ENCODE measurements around the gene EYA4.

The EYA4 gene

DNA sequence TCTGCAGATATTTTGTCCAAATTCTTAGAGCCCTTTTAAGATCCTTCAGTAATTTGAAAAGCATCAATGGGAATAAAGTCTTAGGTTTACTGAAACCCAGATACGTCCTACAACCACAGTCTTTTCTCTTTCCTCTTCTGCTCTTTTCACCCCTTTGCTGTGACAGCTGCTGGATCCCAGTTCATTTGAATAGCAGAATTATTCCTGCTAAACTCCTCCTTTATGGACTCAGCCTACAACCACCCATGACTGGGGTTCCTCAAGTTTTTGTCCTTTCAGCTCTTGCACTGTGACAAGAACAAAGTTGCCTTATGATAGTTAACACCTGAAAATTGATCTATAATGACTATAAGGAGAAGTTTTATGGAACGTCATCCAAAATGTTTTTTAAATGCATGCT lies 237.5 kb downstream of the EYA4 start:
- no peak for DNase-seq (ENCODE audit: low read depth)
- H3K4me3 ChIP-seq (ENCODE audit: low read depth, low read length), result no peak overlapping the region

DNA sequence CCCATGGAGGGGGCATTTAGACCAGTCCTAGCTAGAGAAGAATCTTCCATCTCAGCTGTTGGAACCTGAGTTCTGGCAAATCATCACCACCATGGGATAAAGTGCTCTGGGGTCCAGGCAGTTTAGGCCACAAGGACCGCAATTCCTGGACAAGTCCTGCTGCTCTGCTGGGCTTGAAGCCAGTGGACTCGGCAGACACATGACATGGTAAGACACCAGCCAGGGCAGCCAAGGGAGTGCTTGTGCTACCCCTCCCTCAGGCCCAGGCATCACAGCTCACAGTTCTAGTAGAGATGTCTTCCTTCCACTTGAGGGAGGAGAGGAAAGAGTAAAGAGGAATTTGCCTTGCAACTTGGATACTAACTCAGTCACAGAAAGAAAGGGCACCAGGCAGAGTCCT lies 246.0 kb downstream of the EYA4 start:
- H3K4me3 ChIP-seq (ENCODE audit: low read depth, low read length), result no peak overlapping the region

DNA sequence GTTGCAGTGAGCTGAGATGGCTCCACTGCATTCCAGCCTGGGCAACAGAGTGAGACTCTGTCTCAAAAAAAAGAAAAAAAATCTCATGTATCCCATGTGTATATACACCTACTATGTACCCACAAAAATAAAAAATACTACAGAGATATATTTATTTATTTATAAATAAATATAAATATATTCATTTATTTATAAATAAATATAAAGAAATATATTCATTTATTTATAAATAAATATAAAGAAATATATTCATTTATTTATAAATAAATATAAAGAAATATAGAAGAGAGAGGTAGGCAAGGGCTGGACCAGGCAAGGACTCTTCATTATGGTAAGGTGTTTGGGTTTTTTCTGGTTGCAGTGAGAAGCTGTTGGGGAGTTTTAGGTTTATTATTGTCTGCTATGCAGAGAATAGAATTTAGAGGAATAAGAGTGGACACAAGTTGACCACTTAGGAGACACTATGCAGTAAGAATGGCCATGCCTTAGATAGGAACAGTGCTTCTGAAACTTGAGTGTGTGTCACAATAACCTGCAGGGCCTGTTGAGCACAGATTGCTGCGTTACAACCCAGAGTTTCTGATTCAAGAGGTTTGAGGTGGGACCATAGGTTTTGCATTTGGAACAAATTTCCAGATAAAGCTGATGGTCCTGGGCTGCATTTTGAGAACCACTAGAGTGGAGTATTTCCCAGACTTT lies 254.2 kb downstream of the EYA4 start:
- no peak overlapping the region for H3K4me3 ChIP-seq (ENCODE audit: low read depth, low read length)
- no peak for DNase-seq (ENCODE audit: low read depth)

More for the DNA sequence above, 246.0 kb downstream of the EYA4 start:
- DNase-seq (ENCODE audit: low read depth), result no peak

DNA sequence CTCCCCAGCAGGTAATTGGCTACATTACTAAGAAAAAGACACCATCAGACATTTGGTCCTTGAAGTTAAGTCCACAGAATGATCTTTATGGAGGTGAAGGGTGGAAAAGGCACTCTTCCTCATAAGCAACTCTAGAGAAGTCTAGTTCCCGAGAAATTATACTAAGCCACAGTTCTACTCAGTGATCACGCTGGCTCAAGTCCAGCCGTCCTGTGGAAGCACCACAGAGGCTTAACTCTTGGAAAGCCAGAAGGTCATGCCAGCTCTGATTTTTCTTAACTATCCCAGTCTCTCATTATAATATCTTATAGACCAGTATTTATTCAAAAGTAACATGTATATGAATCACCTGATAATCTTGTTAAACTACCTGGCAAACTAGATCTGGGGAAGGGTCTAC lies 258.5 kb downstream of the EYA4 start:
- no peak for DNase-seq (ENCODE audit: low read depth)

DNA sequence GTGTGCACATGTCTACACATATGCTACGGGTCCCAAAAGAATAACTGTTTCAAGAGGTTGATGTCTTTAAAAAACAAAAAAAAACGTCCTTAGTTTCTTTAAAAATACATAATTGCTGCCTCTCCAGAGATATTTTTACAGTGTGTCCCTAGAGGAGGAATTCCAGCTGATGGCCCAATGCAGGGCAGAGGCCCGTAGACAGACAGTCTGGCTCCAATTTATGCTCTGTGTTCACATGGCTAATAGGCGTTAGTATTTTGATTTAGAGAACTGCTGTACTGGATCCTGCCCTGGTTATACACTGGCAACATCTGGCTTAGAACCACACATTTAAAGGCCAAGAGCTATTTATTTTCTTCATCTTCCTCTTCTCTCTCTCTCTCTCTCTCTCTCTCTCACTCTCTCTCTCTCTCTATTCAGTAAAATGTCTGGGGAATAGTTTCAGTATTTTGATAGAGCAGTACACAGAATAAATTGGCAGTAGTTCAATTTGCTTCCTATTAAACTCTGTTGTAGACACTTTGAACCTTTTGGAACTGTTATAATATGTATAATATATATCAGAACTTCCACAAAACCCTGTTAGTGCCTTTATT lies 260.6 kb downstream of the EYA4 start:
- no peak overlapping the region for H3K4me3 ChIP-seq (ENCODE audit: low read depth, low read length)
- no peak for DNase-seq (ENCODE audit: low read depth)

More for the DNA sequence above, 258.5 kb downstream of the EYA4 start:
- H3K4me3 ChIP-seq (ENCODE audit: low read depth, low read length), result no peak overlapping the region

DNA sequence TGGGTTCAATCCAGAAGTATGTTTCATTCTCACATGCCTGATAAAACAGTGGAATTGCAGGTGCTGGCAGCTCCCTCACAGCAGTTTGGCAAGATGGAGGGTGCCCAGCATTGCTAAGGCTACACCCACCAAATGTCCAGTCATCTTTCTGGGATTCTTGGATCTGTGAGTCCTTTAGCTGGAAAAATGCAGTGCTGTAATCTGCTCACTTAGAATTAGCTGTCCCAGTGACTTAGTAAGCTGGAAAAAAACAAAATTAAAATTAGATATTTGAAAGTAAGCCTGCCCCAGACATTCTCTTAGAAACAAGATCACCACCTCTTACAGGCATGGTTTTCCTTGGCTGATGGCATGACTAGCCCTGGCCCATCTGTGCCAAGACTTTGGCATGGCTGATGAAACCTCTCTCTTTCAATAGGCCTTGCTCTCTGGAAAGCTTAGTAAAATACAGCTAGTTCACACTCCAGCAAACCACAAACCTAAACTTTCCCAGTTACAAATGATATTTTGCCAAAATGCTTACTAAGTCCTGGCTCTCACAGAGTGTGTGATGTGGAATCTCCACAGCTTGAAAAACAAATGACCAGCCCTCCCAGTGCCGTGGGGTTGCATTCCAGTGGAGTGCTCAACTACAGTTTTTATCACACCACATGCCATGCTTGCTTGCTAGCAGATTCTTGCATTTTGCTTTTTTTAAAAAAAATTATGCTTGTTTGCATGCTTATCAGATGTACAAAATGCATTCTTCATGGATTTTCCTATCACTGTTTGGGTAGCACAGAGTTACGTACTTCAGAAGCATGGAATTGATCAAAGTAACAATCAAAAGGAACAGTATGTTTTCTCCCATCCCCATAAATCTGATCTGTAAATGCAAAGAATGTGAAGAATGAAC lies 261.5 kb downstream of the EYA4 start:
- H3K4me3 ChIP-seq (ENCODE audit: low read depth, low read length), result no peak overlapping the region
- DNase-seq (ENCODE audit: low read depth), result peak; percentile 84

DNA sequence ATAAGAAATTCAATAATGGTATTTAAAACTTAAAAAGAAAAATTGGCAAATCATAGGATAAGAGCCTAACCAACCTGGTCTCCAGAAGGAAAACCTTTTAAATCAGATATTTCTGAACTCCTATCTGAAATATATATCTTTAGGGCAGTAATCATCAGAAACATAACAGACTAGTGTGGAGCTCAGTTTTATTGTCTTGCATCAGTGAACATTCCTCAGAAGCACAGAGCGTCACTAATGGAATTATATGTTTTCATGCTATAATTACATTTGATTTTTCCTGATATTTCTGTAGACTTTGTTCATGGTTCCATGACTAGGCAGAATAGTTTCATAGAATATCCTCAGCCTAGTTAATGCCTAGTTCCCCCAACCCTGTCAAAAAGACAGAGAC lies 262.2 kb downstream of the EYA4 start:
- no peak for DNase-seq (ENCODE audit: low read depth)
- H3K4me3 ChIP-seq (ENCODE audit: low read depth, low read length), result no peak overlapping the region

DNA sequence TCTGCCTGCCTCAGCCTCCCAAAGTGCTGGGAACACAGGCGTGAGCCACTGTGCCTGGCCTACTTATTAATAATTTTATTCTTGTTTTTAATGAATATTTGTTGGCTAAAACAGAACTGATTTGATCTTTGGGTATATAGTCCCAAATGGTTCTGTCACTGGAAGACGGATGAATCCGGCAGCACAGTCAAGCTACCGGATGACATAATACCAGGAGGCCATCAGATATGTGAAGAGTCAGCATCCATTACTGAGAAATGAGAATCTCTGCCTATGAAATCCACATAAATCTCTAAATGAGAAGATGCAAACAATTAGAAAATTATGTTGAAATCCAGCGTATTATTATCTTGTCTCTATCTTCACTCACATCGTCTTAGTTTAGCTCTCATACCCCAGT lies 263.0 kb downstream of the EYA4 start:
- no peak overlapping the region for H3K4me3 ChIP-seq (ENCODE audit: low read depth, low read length)
- no peak for DNase-seq (ENCODE audit: low read depth)

DNA sequence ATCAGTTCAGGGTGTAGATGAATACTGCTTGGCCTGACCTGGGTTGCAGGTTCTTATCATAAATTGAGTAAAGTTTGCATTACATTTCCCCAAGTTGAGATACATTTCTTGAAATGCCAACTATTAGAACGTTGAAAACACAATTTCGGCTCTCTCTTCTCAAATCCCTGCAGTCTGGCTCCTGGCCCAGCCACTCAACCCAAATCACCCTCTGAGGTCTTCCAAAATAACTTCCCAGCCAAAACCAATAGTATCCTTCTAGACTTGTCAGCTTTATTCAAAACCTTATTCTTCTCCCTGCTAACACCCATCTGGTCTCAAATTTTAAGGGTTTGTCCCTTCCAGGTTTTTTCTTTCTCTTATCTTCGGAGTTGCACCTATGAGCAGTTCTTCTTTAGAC lies 263.6 kb downstream of the EYA4 start:
- no peak for DNase-seq (ENCODE audit: low read depth)

DNA sequence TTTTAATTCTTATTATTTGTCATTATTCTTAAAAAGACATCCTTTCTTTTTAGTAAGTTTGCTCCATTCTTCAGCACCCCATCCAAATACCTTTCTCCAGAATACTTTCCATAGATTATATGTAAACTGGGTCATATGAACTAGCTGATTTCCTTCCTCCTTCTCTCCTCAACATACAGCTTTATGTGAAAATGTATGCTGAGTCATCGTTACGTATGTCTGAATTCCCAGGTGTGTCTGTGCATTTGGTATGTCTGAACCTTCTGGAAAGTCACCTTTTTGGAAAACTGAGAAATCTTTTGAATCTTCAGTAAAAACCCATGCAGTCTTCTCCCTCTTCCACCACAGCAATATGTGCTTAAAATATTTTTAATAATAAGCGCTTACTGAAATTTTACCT lies 264.5 kb downstream of the EYA4 start:
- no peak for DNase-seq (ENCODE audit: low read depth)
- H3K4me3 ChIP-seq (ENCODE audit: low read depth, low read length), result no peak overlapping the region

More for the DNA sequence above, 263.6 kb downstream of the EYA4 start:
- no peak overlapping the region for H3K4me3 ChIP-seq (ENCODE audit: low read depth, low read length)

DNA sequence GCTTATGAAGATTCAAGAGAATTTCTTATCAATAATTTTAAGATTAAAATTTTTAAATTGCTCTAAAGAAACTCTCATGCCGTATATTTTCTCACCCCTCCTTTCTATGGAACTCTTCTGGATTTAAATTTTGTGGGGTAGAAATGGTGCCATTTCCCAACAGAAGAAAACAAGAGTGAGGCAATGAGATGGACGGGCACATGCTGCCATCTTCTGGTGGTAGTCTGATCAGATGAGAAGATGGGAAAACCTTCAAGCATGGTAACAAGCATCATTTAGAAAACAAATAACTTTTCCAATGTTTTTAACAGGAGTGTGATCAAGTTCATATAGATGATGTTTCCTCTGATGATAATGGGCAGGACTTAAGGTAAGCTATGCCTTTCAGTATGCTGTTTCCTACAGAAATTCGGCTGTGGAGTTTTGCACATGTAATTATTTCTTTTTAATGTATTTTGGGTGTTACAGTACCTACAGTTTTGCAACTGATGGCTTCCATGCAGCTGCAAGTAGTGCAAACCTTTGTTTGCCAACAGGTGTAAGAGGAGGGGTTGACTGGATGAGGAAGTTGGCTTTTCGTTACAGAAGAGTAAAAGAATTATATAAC lies 271.4 kb downstream of the EYA4 start:
- H3K4me3 ChIP-seq (ENCODE audit: low read depth, low read length), result no peak overlapping the region
- DNase-seq (ENCODE audit: low read depth), result no peak

DNA sequence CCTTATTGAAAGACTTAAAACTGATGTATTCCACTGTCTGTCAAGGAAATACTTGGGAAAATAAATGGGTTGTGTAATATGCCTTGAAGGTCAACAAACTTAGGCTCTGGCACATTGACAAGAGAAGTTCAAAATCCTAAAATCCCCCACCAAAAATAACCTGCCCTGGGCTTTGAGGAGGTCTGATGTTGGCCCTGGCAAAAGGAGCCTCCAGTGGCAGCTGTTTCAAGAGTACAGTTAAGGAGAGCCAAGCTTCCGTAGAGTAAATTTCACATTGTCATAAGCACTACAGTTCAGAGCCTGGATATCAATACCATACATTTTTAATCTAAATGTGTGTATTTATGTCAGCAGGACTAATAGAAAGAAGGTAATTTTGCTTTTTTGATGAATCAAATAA lies 282.7 kb downstream of the EYA4 start:
- no peak for DNase-seq (ENCODE audit: low read depth)
- no peak overlapping the region for H3K4me3 ChIP-seq (ENCODE audit: low read depth, low read length)

DNA sequence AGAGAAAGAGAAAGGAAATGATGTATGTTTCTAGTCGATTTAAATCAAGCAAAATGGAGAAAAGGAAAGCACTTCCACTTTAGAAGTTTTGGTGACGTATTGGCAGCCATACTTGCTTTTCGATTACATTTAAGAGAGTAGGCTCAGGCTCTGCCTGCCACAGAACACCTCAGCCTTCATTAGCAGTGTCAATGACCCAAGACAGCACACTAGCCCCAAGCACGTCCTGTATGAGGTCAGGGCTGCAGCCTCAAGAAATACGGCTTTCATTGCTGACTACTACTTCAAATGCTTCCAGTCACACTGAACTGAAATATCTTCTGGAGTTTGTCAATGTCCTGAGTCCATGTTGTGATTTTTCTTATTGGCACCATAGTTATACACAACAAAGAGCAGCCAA lies 285.3 kb downstream of the EYA4 start:
- DNase-seq (ENCODE audit: low read depth), result no peak
- H3K4me3 ChIP-seq (ENCODE audit: low read depth, low read length), result no peak overlapping the region

DNA sequence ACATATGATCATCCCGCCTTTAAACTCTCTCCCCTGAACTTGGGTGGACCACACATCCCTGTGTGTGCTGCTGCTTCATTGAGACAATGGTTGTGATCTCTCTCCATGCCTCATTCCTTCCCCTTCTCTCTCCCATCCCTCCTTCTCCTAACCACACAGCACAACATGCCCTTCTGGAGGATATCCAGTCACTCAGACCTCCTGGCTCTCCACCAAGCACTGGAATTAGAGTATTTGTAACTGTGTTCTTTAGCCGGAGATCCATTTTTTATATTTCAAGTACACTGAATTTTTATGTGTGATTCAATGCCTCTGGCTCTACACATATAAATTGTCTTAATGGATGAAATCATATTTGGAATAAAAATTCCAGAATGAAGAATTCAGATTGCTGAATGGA lies 287.4 kb downstream of the EYA4 start:
- no peak for DNase-seq (ENCODE audit: low read depth)
- no peak overlapping the region for H3K4me3 ChIP-seq (ENCODE audit: low read depth, low read length)

DNA sequence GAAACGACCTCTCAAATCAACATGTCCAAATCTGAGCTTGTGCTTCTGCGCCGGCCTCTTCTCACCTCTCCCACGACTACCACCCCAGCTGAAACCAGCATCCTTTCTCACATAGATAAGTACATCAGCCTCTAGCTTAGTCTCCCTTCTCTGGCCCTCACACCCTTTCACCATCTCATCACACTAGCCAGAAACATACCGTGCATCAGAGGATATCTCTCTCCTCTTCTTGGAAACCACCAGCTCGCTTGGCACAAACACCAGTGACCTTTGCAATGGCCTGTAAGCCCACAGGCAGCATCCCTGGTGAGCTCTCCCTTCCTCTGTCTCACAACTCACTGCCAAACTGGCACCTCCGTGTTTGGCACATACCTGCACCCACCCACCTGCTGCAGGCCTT lies 291.8 kb downstream of the EYA4 start:
- DNase-seq (ENCODE audit: low read depth), result no peak
- H3K4me3 ChIP-seq (ENCODE audit: low read depth, low read length), result no peak overlapping the region

DNA sequence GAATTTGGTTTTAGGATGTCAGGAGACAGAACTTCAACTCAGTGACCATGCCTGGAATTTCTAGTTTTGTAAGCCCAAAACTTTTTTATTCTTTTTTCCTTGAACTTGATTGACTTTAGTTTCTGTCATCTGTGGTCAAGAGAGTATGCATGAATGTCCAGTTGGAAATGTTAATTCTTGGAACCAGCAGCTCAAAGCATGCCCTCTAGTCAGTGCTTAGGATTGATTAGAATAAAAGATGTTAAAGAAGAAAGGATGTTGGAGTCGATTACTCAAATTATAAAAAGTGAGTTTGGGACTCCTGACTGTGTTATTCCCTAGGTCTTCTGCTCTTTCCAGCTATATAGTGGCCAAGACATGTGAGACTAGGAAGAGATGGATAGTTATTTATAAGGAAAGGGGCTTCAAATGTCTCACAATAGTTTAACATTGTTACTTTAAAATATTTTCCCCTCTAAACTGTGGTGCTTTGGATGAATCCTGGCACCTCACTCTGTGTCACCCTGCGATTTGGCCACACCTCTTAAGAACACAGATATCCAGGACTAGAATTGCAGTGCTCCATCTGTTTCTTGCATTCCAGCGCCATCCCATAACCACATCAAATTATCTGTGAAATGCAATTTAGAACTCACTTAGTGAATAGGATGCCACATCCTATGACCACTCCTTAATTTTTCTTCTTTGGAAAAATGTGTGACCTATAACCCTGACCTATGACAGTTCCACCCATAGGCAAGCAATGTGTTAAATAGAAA lies 298.5 kb downstream of the EYA4 start:
- no peak for DNase-seq (ENCODE audit: low read depth)
- H3K4me3 ChIP-seq (ENCODE audit: low read depth, low read length), result no peak overlapping the region

DNA sequence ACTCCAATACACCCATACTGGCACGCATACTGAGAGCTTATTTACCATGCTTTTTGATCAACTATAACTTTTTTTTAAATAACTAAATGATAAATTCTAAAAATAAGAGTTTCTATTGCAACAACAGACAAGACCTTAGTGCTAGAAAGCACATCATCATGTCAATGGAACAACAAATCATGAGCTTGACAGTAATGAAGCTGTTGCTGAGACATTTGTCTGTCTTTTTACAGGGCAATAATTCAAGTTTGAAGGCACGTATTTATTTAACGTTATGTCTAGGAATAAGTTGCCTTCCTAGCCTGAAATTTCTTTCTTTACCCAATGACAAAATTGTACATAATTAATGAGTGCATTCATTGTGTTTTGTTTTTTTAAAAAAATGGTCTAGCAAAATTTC lies 299.2 kb downstream of the EYA4 start:
- no peak for DNase-seq (ENCODE audit: low read depth)
- H3K4me3 ChIP-seq (ENCODE audit: low read depth, low read length), result no peak overlapping the region

DNA sequence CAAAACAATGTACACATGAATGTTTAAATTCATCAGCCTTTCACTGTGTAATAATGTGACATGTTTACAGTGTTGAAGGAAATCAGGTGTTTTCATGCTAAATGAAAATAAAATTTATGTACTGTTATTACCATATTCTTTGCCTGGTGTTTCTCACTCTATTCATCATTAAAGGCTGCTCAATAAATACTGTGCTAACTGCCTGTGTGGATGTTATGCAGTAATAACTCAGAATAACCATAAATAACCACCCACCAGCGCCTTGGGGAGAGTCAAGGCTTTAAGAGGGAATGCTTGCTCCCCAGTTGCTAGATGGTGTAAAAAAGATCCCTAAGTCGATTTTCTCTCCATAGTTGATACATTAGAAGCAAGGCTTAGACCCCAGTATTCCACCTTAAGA lies 299.9 kb downstream of the EYA4 start:
- no peak overlapping the region for H3K4me3 ChIP-seq (ENCODE audit: low read depth, low read length)
- DNase-seq (ENCODE audit: low read depth), result no peak

DNA sequence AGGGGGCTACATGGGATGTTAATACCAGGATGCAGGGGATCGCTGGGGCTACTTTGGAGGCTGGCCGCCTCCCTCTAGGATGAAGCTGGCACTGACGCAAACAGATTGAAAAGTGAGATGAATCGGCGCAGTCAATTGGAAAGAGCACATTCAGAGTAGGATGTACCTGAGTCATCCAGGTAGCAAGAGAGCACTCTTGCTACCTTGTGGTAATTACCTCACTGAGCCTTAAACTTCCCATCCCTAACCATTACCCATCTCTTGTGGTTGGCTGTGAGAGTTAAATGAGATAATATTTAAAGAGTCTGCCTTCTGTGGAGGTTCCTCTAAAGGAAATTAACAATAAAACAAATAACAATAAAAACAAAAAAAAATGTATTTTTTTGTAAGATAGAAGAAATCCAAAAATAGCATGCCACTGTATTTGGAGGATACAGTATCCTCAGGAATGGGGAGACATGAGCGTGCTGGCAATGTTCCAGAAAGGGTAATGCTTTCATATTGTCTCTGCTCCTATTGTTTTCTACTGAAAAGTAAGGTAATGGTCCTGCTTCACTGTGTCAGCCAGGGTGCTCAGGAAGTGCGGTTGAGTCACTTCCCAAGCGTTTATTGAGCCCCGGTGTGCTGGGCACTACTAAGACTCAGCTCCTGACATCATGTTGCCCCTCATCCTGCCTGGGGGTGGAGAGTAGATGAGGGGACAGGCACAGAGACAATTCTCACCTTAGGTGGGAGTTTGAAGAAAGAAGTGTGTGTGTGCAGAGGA lies 301.1 kb downstream of the EYA4 start:
- DNase-seq (ENCODE audit: low read depth), result no peak
- no peak overlapping the region for H3K4me3 ChIP-seq (ENCODE audit: low read depth, low read length)
